BJ (cell line): ENCODE results near the gene ITPKC. TPM values are rescaled to one million over a fixed set of nuclear protein-coding genes. Genes with fewer than 3 reads are reported as not detected.
A peak's percentile ranks its signal among the peaks of the same experiment; 100 is the strongest.

Source experiments
- CTCF ChIA-PET: fragments of 350-600 bp; formaldehyde crosslinking; extraction: SDS; loops from one replicate; lab custom pipeline; 2021; ENCODE audit warnings: antibody characterized with exemption, inconsistent platforms; lab: Yijun Ruan, JAX
- POLR2A ChIA-PET: fragments of 300-600 bp; sonication (Branson Sonifier 250); formaldehyde crosslinking; extraction: SDS; loops from one replicate; lab custom pipeline; 2021; ENCODE audit warnings: antibody characterized with exemption; lab: Charles Lee
- DNase-seq: peaks from one replicate; pipeline ENCODE4 v3.0.0-alpha.2; 2011; ENCODE audit warnings: low read depth
- H3K27me3 ChIP-seq: 2 replicates; pipeline ENCODE4 v1.6.0; 2011; ENCODE audit warnings: low read length; ENCODE audit not compliant: control insufficient read depth, insufficient read depth
- H3K36me3 ChIP-seq: 2 replicates; pipeline ENCODE4 v1.5.1; 2011; ENCODE audit warnings: low read length; ENCODE audit not compliant: control insufficient read depth, insufficient read depth
- H3K4me3 ChIP-seq: 2 replicates; pipeline ENCODE4 v1.5.1; 2011; ENCODE audit warnings: low read depth, mild to moderate bottlenecking, control low read depth, low read length
- polyA plus RNA-seq: library from polyadenylated mRNA; depleted of rRNA; stranded (reverse); fragments of >200 nt; gene quantifications from 2 replicates; pipeline ENCODE4 v1.2.3, GENCODE V29; 2011
- TF ChIP-seq, protein P1 (sequence below): IDR thresholded peaks from 2 replicates; pipeline ENCODE4 v1.5.1; 2011; ENCODE audit warnings: low read depth, mild to moderate bottlenecking, control low read depth, inconsistent platforms, low read length, moderate library complexity; ENCODE audit not compliant: insufficient read depth

Gene ITPKC
- polyA plus RNA-seq, 1 experiment: 11.9 TPM

DNA sequence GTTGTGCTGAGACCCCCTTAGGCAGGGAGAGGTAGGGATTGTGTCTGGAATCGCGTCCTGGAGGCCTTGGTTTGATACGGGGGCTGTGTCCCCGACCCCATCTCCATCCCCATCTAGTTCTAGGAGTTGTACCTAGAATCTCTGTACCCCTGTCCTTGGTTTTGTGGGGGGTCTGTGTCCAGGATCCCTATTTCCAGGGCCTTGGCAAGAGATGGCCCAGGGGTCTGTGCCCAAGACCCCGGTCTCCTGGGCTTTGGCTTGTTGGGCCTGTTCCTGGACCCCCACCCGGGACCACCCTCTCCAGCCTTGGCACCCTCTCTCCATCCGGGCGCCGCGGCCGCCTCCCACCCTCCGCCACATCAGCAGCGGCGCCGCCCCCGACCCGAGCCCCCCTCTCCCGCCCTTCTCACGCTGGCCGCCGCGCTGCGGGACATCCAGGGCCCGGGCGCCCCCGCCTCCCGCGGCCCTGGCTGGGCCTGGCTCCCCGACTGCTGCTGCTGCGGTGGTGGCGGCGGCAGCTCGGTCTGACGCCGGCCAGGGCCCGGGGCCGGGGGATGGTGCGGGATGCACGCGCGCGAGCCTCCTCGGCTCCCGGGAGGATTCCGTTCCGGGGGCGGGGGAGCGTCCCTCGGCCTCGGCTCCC lies 26.7 kb upstream of the ITPKC start, which contains the start of gene NUMBL:
TSS of gene NUMBL (minus strand) at position 602 of the 643 bp plus-strand sequence. CDS start at position 434, 168 bp downstream.
- POLR2A ChIA-PET: no interaction called here
- Histone ChIP-seq H3K4me3 (peak within 1 kb of the TSS; percentile 61), H3K27me3 (no peaks in the 10 kb centered on the region), H3K36me3 (peaks cover 23% of the 10 kb centered on the region)
- no peak for DNase-seq
- CTCF ChIA-PET: interaction anchor here (0.9 to 1.9 kb wide), 6 partner anchors 8 to 116 kb away, joined by 3 to 6 read pairs (median 4); no protein-coding TSS in a partner anchor
- TF ChIP-seq, protein P1, sequence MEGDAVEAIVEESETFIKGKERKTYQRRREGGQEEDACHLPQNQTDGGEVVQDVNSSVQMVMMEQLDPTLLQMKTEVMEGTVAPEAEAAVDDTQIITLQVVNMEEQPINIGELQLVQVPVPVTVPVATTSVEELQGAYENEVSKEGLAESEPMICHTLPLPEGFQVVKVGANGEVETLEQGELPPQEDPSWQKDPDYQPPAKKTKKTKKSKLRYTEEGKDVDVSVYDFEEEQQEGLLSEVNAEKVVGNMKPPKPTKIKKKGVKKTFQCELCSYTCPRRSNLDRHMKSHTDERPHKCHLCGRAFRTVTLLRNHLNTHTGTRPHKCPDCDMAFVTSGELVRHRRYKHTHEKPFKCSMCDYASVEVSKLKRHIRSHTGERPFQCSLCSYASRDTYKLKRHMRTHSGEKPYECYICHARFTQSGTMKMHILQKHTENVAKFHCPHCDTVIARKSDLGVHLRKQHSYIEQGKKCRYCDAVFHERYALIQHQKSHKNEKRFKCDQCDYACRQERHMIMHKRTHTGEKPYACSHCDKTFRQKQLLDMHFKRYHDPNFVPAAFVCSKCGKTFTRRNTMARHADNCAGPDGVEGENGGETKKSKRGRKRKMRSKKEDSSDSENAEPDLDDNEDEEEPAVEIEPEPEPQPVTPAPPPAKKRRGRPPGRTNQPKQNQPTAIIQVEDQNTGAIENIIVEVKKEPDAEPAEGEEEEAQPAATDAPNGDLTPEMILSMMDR: no peak

DNA sequence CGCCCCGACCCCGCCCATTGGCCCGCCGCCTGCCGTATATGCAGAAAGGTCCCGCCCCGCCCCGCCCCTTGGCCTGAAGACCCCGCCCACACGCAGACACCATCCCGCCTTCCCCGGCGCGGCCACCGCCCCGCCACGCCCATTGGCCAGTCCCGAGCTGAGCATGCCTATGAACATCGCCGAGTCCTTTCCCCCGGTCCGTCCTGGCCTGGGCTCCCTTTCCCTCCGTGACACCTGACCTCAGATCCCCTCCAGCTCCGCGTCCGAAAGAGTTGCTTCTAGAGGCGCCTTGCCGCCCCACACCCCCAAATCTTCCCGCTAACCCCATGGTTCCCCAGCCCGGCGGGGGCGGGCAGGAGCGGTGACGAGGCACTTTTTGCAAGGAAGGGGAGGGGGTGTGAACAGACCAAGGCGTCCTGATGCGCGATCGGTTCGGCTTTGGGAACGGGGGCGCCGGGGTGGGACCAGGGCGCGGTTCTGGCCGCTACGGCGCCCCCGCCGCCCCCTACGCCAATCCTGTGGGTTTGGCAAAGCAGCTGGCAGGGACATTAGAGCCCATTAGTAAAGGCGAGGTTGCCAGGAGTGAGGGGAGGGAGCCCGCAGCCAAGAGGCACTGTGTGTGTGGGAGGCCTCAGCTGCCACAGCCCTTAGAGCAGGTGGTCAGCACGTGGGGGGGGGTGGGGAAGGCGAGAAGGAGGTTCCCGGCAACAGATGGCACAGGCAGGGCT lies 26.1 kb upstream of the ITPKC start:
- Histone ChIP-seq H3K4me3 (peak overlapping the region; percentile 61), H3K27me3 (no peaks in the 10 kb centered on the region), H3K36me3 (peaks cover 23% of the 10 kb centered on the region)
- TF ChIP-seq, protein P1: no peak
- POLR2A ChIA-PET: interaction anchor here (0.6 kb wide), 1 partner anchor 11 kb away, joined by 3 read pairs; no protein-coding TSS in a partner anchor
- peak; percentile 41 for DNase-seq
- CTCF ChIA-PET: interaction anchor here (0.8 to 1.9 kb wide), 7 partner anchors 9 to 116 kb away, joined by 3 to 6 read pairs (median 4); no protein-coding TSS in a partner anchor

DNA sequence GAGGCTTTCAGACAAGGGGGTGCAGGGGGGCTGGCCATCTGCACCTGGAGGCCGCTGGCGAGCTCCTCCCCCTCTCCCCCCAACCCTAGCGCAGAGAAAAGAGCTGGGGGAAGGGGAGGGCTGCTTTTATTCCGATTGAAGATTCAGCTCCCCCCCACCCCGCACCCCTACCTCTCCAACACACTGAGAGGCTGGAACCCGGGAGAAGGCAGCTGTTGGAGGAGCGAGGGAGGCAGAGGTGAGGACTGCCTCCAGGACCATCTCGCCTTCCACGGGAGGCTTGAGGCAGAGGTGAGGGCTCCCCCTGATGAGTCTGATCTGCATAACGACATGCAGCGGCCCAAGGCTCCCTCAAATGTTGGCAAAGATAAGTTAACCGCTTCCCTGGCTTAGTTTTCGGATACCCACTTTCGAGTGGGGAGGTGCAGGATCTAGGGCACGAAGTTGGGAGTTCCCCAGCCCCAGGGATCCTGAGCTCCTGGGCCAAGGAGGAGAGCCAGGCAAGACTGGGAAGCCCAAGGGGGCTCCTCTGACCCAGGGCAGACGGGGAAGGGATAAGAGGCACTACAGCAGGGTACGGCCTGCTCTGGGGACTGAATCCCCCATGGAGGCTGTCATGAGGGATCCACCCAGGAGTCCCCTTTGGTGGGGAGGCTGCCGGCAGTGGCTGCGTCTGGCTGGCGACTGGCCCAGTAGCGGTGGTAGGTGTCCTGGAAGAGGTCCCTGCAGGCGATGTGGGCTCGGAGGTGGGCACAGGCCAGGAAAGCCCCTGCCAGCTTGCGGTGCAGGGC lies 25.3 kb upstream of the ITPKC start:
- no peak for DNase-seq
- ChIA-PET CTCF (interaction anchor here (0.8 to 1.9 kb wide), 5 partner anchors 11 to 115 kb away, joined by 3 to 6 read pairs (median 5); no protein-coding TSS in a partner anchor), POLR2A (no interaction called here)
- no peaks in the 10 kb centered on the region for H3K27me3 ChIP-seq
- TF ChIP-seq, protein P1: no peak
- peaks cover 22% of the 10 kb centered on the region for H3K36me3 ChIP-seq
- no peak overlapping the region for H3K4me3 ChIP-seq

DNA sequence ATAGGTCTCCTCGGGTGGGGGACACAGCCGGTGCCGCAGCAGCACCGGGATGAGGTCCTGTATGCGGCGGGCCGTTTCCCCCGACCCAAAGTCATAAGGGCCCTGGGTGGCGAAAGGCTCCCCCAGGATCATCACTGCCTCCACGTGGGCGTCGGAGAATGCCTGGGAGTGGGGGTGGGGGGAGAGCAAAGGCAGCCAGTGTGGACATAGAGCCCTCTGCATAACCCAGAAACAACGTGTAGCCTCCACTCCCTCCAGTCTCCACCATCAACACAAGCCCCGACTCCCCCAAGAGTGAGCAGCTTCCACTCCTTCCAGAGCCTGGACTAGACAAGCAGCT lies 24.7 kb upstream of the ITPKC start:
- TF ChIP-seq, protein P1: no peak
- POLR2A ChIA-PET: no interaction called here
- DNase-seq: no peak
- Histone ChIP-seq H3K36me3 (peaks cover 21% of the 10 kb centered on the region), H3K27me3 (no peaks in the 10 kb centered on the region), H3K4me3 (no peak overlapping the region)
- CTCF ChIA-PET: interaction anchor here (0.8 to 1.9 kb wide), 4 partner anchors 10 to 29 kb away, joined by 3 to 6 read pairs (median 4); no protein-coding TSS in a partner anchor
